GM12872 (cell line): ENCODE data around the gene KIAA1217.

Source experiments
- CTCF ChIP-seq: IDR thresholded peaks from 3 replicates; pipeline ENCODE4 v1.5.1; 2011; ENCODE audit warnings: low read depth, mild to moderate bottlenecking, low read length, moderate library complexity; ENCODE audit not compliant: insufficient read depth

Gene KIAA1217

GRCh38 chr10:24256619-24257107, 47.7 kb downstream of the KIAA1217 start:
- TF ChIP-seq CTCF, result no peak

- no peak for TF ChIP-seq CTCF
Measured at GRCh38 chr10:24257588-24257987, 48.6 kb downstream of the KIAA1217 start.

DNA sequence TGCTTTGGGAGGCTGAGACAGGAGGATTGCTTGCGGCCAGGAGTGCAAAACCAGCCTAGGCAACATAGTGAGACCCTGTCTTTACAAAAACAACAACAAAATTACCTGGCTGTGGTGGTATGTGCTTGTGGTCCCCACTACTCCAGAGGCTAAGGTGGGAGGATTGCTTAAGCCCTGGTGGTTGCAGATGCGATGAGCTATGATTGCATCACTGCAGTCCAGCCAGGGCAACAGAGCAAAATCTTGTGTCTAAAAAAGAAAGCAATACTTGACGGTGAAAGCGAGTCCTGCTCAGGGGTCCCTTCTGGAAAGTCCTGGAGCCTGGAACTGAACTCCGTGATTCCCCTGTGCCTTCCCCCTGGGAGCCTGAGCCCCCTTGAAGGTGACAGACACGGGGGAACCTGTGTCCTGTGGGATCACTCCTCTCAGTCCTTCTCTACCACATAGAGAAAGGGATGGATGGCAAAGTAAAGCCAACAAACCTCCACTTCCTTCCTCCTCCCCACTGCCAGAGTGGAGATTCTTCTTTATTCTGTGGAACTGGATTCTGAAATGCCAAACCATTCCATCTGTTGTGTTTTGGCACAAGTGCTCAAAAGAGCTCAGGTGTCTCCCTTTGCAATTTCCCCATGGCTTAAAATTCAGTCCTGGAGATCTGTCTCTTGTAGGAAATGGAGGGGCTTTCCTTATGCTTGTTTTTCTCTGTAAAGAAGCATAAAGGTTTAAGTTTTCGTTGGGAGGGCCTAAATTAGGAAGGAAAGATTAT, 50.6 kb downstream of the KIAA1217 start:
- TF ChIP-seq CTCF, result no peak

GRCh38 chr10:24261627-24262026, 52.7 kb downstream of the KIAA1217 start:
- no peak for TF ChIP-seq CTCF

GRCh38 chr10:24262929-24263590, 54.1 kb downstream of the KIAA1217 start:
- TF ChIP-seq CTCF, result no peak

DNA sequence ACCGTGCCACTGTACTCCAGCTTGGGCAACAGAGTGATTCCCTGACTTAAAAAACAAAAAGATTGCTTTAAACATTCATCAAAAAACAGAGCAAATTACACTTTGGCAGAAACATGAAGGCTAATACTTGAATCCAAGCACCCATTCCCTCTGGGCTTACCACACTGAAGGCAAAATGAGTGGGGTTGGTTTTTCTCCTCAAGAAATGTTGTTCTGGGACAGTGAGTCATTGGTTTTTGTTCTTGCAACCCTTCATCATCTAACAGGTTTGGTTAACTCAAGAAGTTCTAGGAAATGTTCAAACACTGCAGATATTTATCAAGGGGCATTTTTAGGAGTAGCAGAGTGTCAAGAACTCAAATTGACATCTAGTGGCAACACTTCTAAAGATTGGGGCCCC, 60.5 kb downstream of the KIAA1217 start:
- no peak for TF ChIP-seq CTCF

DNA sequence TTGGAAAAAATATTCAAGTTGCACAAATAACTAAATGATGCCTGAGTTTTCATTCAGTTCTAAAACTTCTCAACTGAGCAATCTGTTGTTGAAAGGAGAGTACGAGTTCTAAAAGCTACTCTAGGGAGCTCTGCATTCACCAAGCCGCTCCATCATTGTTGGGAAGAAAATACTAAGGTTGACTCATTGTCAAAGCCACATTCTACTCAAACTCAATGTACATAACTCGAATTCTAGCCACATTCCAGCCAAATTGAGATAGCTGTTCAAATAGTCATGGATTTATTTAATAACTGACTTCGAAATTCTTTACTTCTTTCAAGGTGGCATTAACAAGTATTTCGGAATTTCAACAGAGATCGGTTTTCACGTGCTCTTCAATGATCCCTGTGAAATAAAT, 63.4 kb downstream of the KIAA1217 start:
- TF ChIP-seq CTCF, result no peak
